ENCODE results near the gene SLC49A3. TPM values are rescaled to one million over a fixed set of nuclear protein-coding genes. Genes with fewer than 3 reads are reported as not detected.
"Not testable (repeated sequence)": the region's sequence is repeated elsewhere in the genome, so short reads cannot be mapped to it uniquely, and the experiment has no call there.

Gene SLC49A3
- polyA plus RNA-seq, 1 donor (not counting 4 experiments of a cell fraction or from before 2014, with no cell fraction given) = 0.04 TPM

- TF ChIP-seq CTCF (optimal IDR thresholded peaks at IDR 0.05 in 1 of 3, IDR thresholded peaks at IDR 0.05 in 1 of 3, conservative IDR thresholded peaks at IDR 0.05 in 1 of 3; ENCODE audit: extremely low read depth in 1 of 3, insufficient read depth in 2 of 3, low read length in 3 of 3) (no peak), EZH2 (IDR thresholded peaks at IDR 0.05; ENCODE audit: low read length) (no peak)
- no peak overlapping the region for H2AFZ ChIP-seq (ENCODE audit: control insufficient read depth, low read length)
These were observed 52.3 kb downstream of the SLC49A3 start for GRCh38 chr4:636628-637159.

GRCh38 chr4:635851-636627 lies 52.9 kb downstream of the SLC49A3 start:
- dilution Hi-C loops (cut with MboI; ENCODE audit: extremely low pct_ligation_motif_present, low sequenced_read_pairs) = no loop called here
- Histone ChIP-seq H3K36me3 (ENCODE audit: control insufficient read depth in 2 of 2, extremely low read depth in 1 of 2, insufficient read depth in 2 of 2, low read length in 2 of 2) (no peaks in the 10 kb centered on the region), H3K9ac (ENCODE audit: control insufficient read depth, extremely low read depth, insufficient read depth, low read length) (no peak overlapping the region), H3K79me2 (ENCODE audit: control insufficient read depth, insufficient read depth, low read length) (no peaks in the 10 kb centered on the region), H3K4me1 (ENCODE audit: control insufficient read depth, extremely low read depth, insufficient read depth, low read length) (no peaks in the 10 kb centered on the region), H3K27ac (ENCODE audit: control insufficient read depth, insufficient read depth, low read length) (no peak overlapping the region), H3K9me1 (ENCODE audit: control insufficient read depth, extremely low read depth, insufficient read depth, low read length) (no peaks in the 10 kb centered on the region), H2AFZ (ENCODE audit: control insufficient read depth, low read length) (no peak overlapping the region), H3K4me2 (ENCODE audit: control insufficient read depth, extremely low read depth, insufficient read depth, low read depth, low read length) (no peak overlapping the region), H3K4me3 (ENCODE audit: control insufficient read depth in 2 of 3, extremely low read depth in 1 of 3, insufficient read depth in 2 of 3, low read depth in 1 of 3, low read length in 3 of 3) (no peak overlapping the region), H4K20me1 (ENCODE audit: control insufficient read depth, extremely low read depth, insufficient read depth, low read length) (no peaks in the 10 kb centered on the region), H3K9me3 (ENCODE audit: control insufficient read depth, low read depth, low read length) (peaks cover 13% of the 10 kb centered on the region), H3K27me3 (ENCODE audit: control insufficient read depth, extremely low read depth, insufficient read depth, low read length) (peaks cover 15% of the 10 kb centered on the region)
- DNase-seq (ENCODE audit: low read depth, low spot score) (no peak), FAIRE-seq (no peak)
- TF ChIP-seq CTCF (optimal IDR thresholded peaks at IDR 0.05 in 1 of 3, IDR thresholded peaks at IDR 0.05 in 1 of 3, conservative IDR thresholded peaks at IDR 0.05 in 1 of 3; ENCODE audit: extremely low read depth in 1 of 3, insufficient read depth in 2 of 3, low read length in 3 of 3) (no peak), EZH2 (IDR thresholded peaks at IDR 0.05; ENCODE audit: low read length) (no peak)

More at GRCh38 chr4:636628-637159, 52.3 kb downstream of the SLC49A3 start:
- DNase-seq (ENCODE audit: low read depth, low spot score) (no peak), FAIRE-seq (no peak)
- Histone ChIP-seq H3K4me2 (ENCODE audit: control insufficient read depth, extremely low read depth, insufficient read depth, low read depth, low read length) (no peak overlapping the region), H3K4me1 (ENCODE audit: control insufficient read depth, extremely low read depth, insufficient read depth, low read length) (no peaks in the 10 kb centered on the region), H3K9me3 (ENCODE audit: control insufficient read depth, low read depth, low read length) (peaks cover 9% of the 10 kb centered on the region), H4K20me1 (ENCODE audit: control insufficient read depth, extremely low read depth, insufficient read depth, low read length) (no peaks in the 10 kb centered on the region), H3K27ac (ENCODE audit: control insufficient read depth, insufficient read depth, low read length) (no peak overlapping the region), H3K4me3 (ENCODE audit: control insufficient read depth in 2 of 3, extremely low read depth in 1 of 3, insufficient read depth in 2 of 3, low read depth in 1 of 3, low read length in 3 of 3) (no peak overlapping the region), H3K36me3 (ENCODE audit: control insufficient read depth in 2 of 2, extremely low read depth in 1 of 2, insufficient read depth in 2 of 2, low read length in 2 of 2) (no peaks in the 10 kb centered on the region), H3K79me2 (ENCODE audit: control insufficient read depth, insufficient read depth, low read length) (no peaks in the 10 kb centered on the region), H3K9ac (ENCODE audit: control insufficient read depth, extremely low read depth, insufficient read depth, low read length) (no peak overlapping the region), H3K27me3 (ENCODE audit: control insufficient read depth, extremely low read depth, insufficient read depth, low read length) (peaks cover 15% of the 10 kb centered on the region), H3K9me1 (ENCODE audit: control insufficient read depth, extremely low read depth, insufficient read depth, low read length) (no peaks in the 10 kb centered on the region)
- dilution Hi-C loops (cut with MboI; ENCODE audit: extremely low pct_ligation_motif_present, low sequenced_read_pairs) = no loop called here

GRCh38 chr4:635066-635835 lies 53.7 kb downstream of the SLC49A3 start:
- FAIRE-seq; H4K20me1 ChIP-seq (ENCODE audit: control insufficient read depth, extremely low read depth, insufficient read depth, low read length); DNase-seq (ENCODE audit: low read depth, low spot score): not testable (repeated sequence)

More at GRCh38 chr4:635066-635835, 53.7 kb downstream of the SLC49A3 start:
- Histone ChIP-seq H3K27me3 (ENCODE audit: control insufficient read depth, extremely low read depth, insufficient read depth, low read length) (peaks cover 15% of the 10 kb centered on the region), H3K9me3 (ENCODE audit: control insufficient read depth, low read depth, low read length) (peaks cover 13% of the 10 kb centered on the region)
- H3K4me3 ChIP-seq (ENCODE audit: control insufficient read depth in 2 of 3, extremely low read depth in 1 of 3, insufficient read depth in 2 of 3, low read depth in 1 of 3, low read length in 3 of 3); H2AFZ ChIP-seq (ENCODE audit: control insufficient read depth, low read length); H3K4me1 ChIP-seq (ENCODE audit: control insufficient read depth, extremely low read depth, insufficient read depth, low read length); H3K36me3 ChIP-seq (ENCODE audit: control insufficient read depth in 2 of 2, extremely low read depth in 1 of 2, insufficient read depth in 2 of 2, low read length in 2 of 2); dilution Hi-C loops (cut with MboI; ENCODE audit: extremely low pct_ligation_motif_present, low sequenced_read_pairs); H3K9ac ChIP-seq (ENCODE audit: control insufficient read depth, extremely low read depth, insufficient read depth, low read length); H3K27ac ChIP-seq (ENCODE audit: control insufficient read depth, insufficient read depth, low read length); H3K9me1 ChIP-seq (ENCODE audit: control insufficient read depth, extremely low read depth, insufficient read depth, low read length); H3K4me2 ChIP-seq (ENCODE audit: control insufficient read depth, extremely low read depth, insufficient read depth, low read depth, low read length); H3K79me2 ChIP-seq (ENCODE audit: control insufficient read depth, insufficient read depth, low read length): not testable (repeated sequence)
